A673 (cell line): Measurements from ENCODE around the gene ADAT3.

ENCODE experiments used
- EZH2 ChIP-seq: fragments of 200-600 bp; sonication (generic); IDR thresholded peaks from 2 replicates; pipeline ENCODE4 v1.6.1; 2017; ENCODE audit warnings: borderline replicate concordance, low read depth, mild to moderate bottlenecking, mixed read lengths, antibody characterized with exemption, low read length; ENCODE audit not compliant: poor library complexity, severe bottlenecking
- TF ChIP-seq, protein P1 (sequence below): fragments of 300-800, 200-600 bp; sonication (generic); conservative IDR thresholded peaks from 2 replicates; pipeline ENCODE4 v1.5.1; 2017; ENCODE audit warnings: low read depth, mild to moderate bottlenecking, antibody characterized with exemption, low read length, moderate library complexity, mixed read lengths

GRCh38 chr19:1856698-1857603 lies 48.2 kb upstream of the ADAT3 start:
- TF ChIP-seq, protein P1, sequence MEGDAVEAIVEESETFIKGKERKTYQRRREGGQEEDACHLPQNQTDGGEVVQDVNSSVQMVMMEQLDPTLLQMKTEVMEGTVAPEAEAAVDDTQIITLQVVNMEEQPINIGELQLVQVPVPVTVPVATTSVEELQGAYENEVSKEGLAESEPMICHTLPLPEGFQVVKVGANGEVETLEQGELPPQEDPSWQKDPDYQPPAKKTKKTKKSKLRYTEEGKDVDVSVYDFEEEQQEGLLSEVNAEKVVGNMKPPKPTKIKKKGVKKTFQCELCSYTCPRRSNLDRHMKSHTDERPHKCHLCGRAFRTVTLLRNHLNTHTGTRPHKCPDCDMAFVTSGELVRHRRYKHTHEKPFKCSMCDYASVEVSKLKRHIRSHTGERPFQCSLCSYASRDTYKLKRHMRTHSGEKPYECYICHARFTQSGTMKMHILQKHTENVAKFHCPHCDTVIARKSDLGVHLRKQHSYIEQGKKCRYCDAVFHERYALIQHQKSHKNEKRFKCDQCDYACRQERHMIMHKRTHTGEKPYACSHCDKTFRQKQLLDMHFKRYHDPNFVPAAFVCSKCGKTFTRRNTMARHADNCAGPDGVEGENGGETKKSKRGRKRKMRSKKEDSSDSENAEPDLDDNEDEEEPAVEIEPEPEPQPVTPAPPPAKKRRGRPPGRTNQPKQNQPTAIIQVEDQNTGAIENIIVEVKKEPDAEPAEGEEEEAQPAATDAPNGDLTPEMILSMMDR: no peak
- TF ChIP-seq EZH2: no peak
